Activated naive CD4-positive, alpha-beta T cell treated with anti-CD3 and anti-CD28 coated beads, Interleukin-2, amount 50 U/mL, for 16 hours (primary cell): ENCODE measurements around the gene GBX1.

Experiments
- DNase-seq: peaks from one replicate; pipeline ENCODE4 v3.0.0-alpha.2; 2020

The GBX1 gene

DNA sequence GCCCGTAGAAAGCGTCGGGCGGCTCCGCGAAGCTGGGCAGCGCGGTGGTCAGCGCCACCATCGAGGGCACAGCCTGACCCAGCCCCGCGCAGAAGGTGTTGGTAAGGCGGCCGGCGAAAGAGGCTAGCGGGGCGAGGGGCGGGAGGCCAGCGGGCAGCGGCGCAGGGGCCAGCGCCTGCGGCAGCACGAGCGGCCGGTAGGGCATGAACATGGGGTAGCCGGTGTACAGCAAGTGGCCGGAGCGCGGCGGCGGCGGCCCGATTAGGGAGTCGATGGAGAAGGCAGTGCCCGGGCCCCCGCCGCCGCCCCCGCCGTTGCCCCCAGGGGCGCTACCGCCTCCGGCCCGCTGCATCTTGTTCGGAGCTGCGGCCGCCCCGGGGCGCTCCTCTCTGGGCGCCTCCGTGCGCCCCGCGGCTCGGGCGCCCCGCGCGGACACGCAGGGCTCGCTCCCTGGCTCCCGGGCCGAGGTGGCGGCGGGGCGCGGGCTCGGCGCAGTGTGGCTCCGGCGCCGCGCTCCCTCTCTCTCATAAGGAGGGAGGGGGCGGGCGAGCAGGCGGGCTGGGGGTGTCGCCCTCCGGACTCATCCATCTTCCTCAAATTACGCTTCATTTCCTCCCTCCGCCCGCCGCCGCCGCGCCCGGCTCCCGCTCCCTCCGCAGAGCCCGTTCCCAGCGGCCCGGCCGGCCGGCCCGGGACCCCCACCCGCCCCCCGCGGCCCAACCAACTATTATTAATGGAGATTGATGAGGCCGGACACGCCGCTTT lies at the start of gene GBX1:
GBX1 (minus strand) TSS at position 498 of the 765 bp plus-strand sequence; CDS start at position 352, 146 bp downstream.
- peak; percentile 24 for DNase-seq

DNA sequence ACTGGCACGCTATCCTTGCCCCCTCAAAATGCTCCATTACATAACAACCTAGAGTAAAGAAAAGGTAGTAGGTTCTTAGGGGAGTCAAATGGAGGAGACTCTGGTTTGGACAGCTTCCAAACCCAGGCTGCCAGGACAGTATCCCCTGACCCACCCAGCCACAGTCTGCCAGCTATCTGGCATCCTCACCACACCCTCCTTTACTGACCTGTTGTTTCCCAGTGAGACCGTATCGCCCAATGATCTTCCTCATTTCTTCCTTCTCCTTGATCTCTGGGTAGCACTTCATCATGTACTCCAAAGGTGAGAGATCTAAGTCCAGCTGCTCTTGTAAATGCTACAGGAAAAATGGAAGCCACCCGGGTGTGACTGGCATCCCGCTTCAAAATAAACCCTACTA lies 47.9 kb upstream of the GBX1 start:
- DNase-seq, result no peak

GRCh38 chr7:151213826-151214225 lies 46.3 kb upstream of the GBX1 start:
- DNase-seq, result no peak

GRCh38 chr7:151212626-151213025 lies 45.1 kb upstream of the GBX1 start:
- no peak for DNase-seq

DNA sequence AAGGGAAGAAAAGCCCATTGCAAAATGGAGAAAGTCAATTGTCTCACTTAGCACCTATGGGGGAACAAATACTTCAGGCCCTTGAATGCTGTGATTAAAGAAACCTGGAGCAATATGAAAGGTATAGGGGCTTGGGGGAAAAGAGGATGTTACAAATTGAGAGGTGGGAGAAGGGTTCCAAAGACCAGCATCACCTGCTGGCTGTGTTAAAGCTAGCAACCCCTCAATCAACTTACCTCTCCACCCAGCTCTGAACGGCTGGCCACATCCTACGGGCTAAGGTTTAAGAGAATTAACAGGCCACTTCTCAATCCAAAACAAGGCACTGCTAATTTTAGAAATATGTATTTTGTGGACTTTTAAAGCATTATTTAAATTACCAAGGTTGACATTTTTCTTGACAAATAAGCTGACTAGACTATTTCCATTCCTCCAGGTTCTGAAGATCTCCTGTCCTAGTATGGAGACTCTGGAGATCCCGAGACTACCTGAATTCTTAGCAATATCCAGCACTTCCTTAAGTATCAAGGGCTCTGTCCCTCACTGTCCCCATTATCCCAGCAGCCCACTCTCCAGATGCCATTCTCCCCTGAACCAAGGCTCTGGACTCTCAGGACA lies 43.8 kb upstream of the GBX1 start:
- no peak for DNase-seq

DNA sequence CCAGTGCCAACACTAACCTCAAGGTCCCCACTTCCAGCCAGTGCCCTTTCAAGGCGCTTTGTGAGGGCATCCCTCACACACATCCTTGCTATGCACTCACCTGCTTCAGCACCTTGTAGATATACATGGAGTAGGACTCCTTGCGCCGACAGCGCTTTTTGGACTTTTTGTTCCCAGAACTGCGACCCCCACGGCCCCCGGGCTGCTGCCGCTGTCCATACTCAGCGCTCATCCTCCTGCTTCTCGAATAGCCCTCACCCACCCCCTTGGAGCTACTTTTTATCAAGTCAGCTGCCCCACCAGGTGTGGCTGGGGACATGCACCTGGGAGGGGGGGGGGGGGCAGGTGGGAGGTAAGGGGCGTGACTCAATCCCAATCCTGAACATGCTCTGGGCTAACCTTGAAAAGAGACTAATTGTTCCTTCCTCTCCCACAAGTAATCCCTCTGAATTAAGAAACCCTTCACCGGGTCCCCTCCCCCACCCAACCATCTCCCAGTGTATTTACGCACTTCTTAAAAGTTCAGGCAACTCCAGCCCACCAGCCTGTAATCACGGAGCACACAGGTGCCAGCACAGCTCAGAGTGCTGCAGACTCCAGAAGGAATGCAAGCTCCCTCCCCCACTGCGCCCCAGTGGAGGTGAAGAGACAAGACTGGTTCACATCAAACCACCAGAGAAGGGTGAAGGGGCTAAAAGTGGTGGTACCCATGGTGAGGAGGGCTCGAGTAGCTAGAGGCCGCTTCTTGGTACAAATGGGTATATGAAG lies 42.8 kb upstream of the GBX1 start, which contains the start of gene H2BK1:
H2BK1 (minus strand) TSS at position 402 of the 768 bp plus-strand sequence; CDS start at position 232, 170 bp downstream.
- DNase-seq, result no peak

DNA sequence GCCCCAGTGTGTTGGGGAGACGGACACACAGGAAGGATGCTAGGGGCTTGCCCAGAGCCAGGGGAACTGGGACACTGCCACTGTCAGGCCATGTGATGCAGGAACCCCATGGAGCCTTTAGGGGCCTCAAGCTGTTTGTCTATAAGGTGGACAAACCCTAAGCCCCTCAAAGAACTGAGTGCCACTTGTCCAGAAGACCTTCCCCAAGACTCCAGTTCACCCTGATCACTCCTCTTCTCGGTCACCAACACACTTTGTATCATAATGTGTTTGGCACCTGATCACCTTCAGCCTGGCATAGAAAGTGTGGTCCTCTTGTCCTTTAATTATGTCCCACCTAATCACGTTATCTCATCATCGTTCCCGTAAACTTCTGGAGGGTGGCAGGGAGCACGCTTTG lies 42.1 kb upstream of the GBX1 start:
- DNase-seq, result no peak

GRCh38 chr7:151208253-151208862 lies 40.9 kb upstream of the GBX1 start:
- DNase-seq, result no peak

DNA sequence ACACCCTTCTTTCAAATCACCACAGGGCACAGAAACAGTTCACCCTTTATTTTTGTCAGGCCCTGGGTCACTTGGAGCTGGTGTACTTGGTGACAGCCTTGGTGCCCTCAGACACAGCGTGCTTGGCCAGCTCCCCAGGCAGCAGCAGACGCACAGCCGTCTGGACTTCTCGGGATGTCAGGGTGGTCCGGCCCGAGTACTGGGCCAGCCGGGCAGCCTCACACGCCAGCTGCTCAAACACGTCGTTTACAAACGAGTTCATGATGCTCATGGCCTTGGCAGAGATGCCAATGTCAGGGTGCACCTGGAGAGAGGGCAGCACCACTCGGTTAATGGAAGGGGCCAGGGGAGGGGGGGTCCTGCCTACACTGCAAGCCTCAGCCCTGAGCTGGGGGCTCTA lies 40.3 kb upstream of the GBX1 start:
- no peak for DNase-seq

GRCh38 chr7:151207315-151207714 lies 39.8 kb upstream of the GBX1 start:
- no peak for DNase-seq

DNA sequence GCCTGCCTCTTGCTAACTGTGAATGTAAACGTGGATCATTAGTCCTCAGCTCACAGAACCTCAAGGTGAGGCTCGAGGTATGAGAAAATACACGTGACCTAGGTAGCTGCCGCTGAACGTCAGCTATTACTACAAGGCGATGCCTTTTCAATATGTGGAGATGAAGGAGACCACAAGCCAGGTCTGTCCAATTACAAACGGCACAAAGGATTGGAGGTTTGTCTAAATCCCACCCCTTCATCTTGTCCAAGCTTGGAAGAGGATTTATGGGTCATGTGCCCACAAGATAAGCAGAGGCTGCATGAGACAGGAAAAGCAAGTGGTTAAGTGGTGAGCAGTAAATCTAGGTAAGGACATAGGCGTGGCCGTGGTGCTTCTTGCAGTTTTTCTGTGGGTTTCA lies 39.4 kb upstream of the GBX1 start:
- no peak for DNase-seq

DNA sequence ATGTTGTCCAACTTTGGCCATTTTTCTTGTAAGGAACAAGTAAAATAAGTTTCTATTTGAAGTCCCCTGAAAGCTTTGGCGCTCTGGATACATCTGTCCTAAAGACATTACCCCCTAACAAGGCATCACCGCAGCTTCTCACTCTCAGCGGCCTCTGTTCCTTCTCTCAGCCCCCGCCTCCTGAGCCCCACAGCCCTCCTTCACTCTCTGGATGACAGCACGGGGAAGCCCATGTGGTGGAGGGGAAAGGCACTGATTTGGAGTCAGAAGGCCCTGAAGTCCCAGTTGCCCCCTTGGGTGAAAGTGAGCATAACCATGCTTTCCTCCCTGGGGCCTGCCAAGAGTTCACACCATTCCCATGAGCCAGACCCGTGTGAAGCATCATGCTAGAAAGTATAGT lies 38.2 kb upstream of the GBX1 start:
- DNase-seq, result no peak

- DNase-seq, result no peak
Observed at GRCh38 chr7:151204383-151205032, 37.0 kb upstream of the GBX1 start.

DNA sequence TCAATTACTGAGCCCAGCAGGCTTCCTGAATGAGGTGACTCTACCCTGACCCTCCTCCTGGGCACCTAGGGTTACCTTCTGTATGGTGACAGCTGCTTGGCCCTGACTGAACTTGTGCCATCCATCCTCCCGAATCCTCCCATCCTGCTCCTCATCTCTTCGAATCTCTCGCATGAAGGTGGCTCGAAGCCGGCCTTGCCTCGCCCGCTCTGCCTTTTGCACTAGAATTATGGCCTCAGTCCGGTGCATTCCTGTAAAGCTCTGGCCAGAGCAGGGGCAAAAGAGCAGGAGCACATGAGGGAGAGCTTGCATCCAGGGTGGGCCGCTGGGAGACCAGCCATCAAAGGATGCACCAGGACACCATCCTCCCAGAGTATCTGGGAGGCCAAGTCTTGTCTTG lies 35.3 kb upstream of the GBX1 start:
- no peak for DNase-seq

- DNase-seq, result no peak
Observed at GRCh38 chr7:151201751-151202150, 34.3 kb upstream of the GBX1 start.

DNA sequence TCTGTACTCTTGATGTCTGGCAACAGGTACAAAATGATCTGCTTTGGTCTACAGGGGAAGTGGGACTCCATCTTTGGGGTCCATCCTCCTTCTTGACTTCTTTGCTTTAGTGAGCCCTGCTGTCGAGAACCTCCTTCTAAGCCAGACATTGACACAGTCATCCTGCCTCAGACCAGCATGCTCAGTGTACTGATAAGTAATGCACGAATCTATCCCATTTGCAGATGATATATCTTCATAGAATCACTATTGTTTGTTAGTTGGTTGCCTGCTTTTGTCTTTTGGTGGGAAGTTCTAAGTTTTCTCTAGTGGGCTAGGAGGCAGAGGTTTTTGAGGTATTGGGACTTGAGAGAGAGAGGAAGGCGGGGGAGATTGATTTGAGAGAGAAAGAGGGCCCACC lies 33.9 kb upstream of the GBX1 start:
- no peak for DNase-seq

- DNase-seq, result no peak
Observed at GRCh38 chr7:151198945-151199848, 31.7 kb upstream of the GBX1 start.

DNA sequence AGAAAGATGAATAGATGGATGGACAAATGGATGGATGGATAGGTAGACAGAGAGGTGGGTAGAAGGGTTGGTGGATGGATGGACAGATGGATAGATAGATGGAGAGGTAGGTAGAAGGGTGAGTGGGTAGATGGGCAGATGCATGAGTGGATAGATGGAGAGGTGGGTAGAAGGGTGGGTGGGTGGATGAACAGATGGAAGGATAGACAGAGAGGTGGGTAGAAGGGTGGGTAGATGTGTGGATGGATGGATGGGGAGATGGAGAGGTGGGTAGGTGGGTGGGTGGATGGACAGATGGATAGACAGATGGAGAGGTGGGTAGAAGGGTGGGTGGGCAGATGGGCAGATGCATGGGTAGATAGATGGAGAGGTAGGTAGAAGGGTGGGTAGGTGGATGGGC lies 30.4 kb upstream of the GBX1 start:
- DNase-seq, result no peak

DNA sequence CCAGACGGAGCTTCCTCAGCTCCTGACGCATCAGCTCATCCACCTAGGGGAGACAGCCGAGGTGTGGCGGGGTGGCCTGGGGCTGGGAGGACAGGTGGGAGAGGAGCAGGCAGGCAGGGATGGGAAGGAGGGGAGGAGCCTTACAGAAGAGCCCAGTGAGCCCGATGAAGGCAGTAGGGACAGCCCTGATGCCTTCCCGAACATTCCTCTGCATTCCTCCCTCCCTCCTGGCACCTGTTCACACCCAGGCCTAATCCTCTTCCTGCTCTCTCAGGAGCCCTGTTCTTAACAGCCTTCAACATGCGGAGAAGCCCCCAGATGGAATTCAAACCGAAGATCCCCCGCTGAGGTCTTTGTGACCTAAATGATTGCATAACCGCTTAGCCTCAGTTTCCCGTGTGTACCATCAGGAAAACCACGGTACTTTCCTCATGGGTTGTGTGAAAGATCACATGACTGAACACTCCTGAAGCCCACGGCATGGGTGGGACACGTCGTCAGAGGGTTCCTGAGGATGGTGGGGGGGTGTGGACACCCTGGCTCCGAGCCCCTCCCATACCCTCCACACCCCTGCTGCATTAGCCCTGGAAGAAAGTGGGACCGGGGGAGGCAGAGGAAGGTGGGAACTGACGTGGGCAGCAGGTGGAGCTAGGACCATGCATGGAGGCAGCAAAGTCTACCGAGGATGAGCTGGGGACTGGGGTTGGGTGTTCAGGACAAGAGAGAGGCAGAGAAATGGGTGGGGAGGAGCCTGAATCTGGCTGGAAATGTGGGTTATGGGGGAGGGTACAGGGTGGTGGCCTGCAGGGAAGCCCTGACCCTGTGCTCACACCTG lies 28.3 kb upstream of the GBX1 start:
- DNase-seq, result no peak

- no peak for DNase-seq
Observed at GRCh38 chr7:151194188-151194587, 26.7 kb upstream of the GBX1 start.
